Esophagus muscularis mucosa (tissue), 4 donors: ENCODE results near the gene RAI1. TPM values are rescaled to one million over a fixed set of nuclear protein-coding genes. Genes with fewer than 3 reads are reported as not detected.
A peak's percentile ranks its signal among the peaks of the same experiment; 100 is the strongest.

ENCODE experiments used
- DNase-seq: peaks from one replicate; pipeline ENCODE4 v3.0.0-alpha.2; 2017; ENCODE audit errors: extremely low spot score
- H3K27ac ChIP-seq, 4 donors: fragments of 200-600 bp; sonication (generic); replicated peaks in 1 of 4; 1 replicate in 3 of 4; 2 replicates in 1 of 4; pipeline ENCODE4 v1.5.1; 2016 to 2019; ENCODE audit warnings: mild to moderate bottlenecking in 1 of 4
- H3K27me3 ChIP-seq, 4 donors: fragments of 200-600 bp; sonication (generic); one replicate each; pipeline versions ENCODE4 v1.5.1 to v1.6.0; 2016 to 2019
- H3K36me3 ChIP-seq, 4 donors: fragments of 200-600 bp; sonication (generic); one replicate each; pipeline ENCODE4 v1.5.1; 2016 to 2019
- H3K4me1 ChIP-seq, 4 donors: fragments of 200-600 bp; sonication (generic); one replicate each; pipeline ENCODE4 v1.5.1; 2016 to 2019
- H3K4me3 ChIP-seq, 4 donors: fragments of 200-600 bp; sonication (generic); 1 replicate in 2 of 4; 2 replicates in 2 of 4; pipeline ENCODE4 v1.5.1; 2016 to 2019; ENCODE audit warnings: mild to moderate bottlenecking in 4 of 4, moderate library complexity in 1 of 4
- H3K9me3 ChIP-seq, 4 donors: fragments of 200-600 bp; sonication (generic); 1 replicate in 3 of 4; 2 replicates in 1 of 4; pipeline ENCODE4 v1.5.1; 2016 to 2019
- CTCF ChIP-seq, 3 experiments: fragments of 200-600 bp in 2 of 3; fragments of 450-650 bp in 1 of 3; sonication (generic) in 2 of 3; IDR thresholded peaks; one replicate each; pipeline ENCODE4 v1.5.1; 2017 to 2019; ENCODE audit warnings: antibody characterized with exemption in 3 of 3, mild to moderate bottlenecking in 2 of 3, moderate library complexity in 1 of 3
- EP300 ChIP-seq: sonication (generic); formaldehyde crosslinking; IDR thresholded peaks from one replicate; pipeline ENCODE4 v1.6.1; 2017; ENCODE audit warnings: antibody characterized with exemption
- POLR2A ChIP-seq: fragments of 450-650 bp; IDR thresholded peaks from one replicate; pipeline ENCODE4 v1.6.1; 2017; ENCODE audit warnings: antibody characterized with exemption, moderate library complexity, mild to moderate bottlenecking, low read depth
- POLR2AphosphoS5 ChIP-seq, 2 donors: sonication (generic); formaldehyde crosslinking; IDR thresholded peaks; one replicate each; pipeline ENCODE4 v1.6.1; 2017; ENCODE audit warnings: antibody characterized with exemption in 2 of 2
- WGBS: methylation state at CpG from one replicate; pipeline ENCODE4 v1.1.5; 2018; 5-methylcytosine and 5-hydroxymethylcytosine counted together
- intact Hi-C: fragments of 100-400 bp; cut with DNase I; formaldehyde crosslinking; loops from one replicate; pipeline ENCODE4 v1.15.1; 2023
- total RNA-seq, 4 donors: library from RNA; depleted of rRNA; stranded (reverse); fragments of >200 nt; gene quantifications; one replicate each; pipeline versions ENCODE4 v1.1.0 to v1.2.1, GENCODE V29; 2016

Gene RAI1
- total RNA-seq, 4 donors from 2014 or later: 18.7 to 41.3 (median 28.3) TPM

DNA sequence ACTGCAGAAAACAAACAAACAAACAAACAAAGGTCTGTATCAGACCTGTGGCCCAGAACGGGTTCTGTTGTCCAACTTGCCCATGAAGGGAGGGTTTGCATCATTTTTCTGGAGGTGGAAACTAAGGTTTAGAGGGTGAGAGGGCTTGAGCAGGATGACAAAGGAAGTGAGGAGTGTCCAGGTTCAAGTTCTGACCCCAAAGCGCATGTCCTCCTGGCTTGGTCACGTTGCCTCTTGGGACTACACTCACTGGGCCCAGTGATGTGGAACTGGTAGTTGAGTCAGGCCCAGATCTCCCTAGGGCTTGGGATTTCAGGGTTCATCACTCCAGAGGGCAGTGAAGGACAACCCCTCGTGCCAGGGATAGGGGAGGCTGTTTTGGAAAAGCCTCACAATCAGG lies 153.7 kb downstream of the RAI1 start:
- peaks cover 63 to 94% (median 90%) of the 10 kb centered on the region in 4 donors for H3K4me1 ChIP-seq
- peak overlapping the region in 2 of 4 donors; percentile 86 to 97 for H3K4me3 ChIP-seq
- DNase-seq: no peak
- TF ChIP-seq POLR2AphosphoS5 (IDR thresholded peaks at IDR 0.05): no peak
- no peak for TF ChIP-seq POLR2A
- no peak for TF ChIP-seq EP300
- TF ChIP-seq CTCF (IDR thresholded peaks at IDR 0.05): no peak
- intact Hi-C loops: no loop called here
- peak overlapping the region; percentile 95 to 100 (median 99) for H3K27ac ChIP-seq
- no peaks in the 10 kb centered on the region for H3K9me3 ChIP-seq
- H3K27me3 ChIP-seq: no peaks in the 10 kb centered on the region
- 78% methylated on average over 3 of the region's 4 CpGs for WGBS
- peaks cover 0 to under 1% (median 0%) of the 10 kb centered on the region in 4 donors for H3K36me3 ChIP-seq

- DNase-seq: no peak
- peaks cover 66 to 93% (median 91%) of the 10 kb centered on the region in 4 donors for H3K4me1 ChIP-seq
Observed at GRCh38 chr17:17835415-17836249, 154.4 kb downstream of the RAI1 start.

DNA sequence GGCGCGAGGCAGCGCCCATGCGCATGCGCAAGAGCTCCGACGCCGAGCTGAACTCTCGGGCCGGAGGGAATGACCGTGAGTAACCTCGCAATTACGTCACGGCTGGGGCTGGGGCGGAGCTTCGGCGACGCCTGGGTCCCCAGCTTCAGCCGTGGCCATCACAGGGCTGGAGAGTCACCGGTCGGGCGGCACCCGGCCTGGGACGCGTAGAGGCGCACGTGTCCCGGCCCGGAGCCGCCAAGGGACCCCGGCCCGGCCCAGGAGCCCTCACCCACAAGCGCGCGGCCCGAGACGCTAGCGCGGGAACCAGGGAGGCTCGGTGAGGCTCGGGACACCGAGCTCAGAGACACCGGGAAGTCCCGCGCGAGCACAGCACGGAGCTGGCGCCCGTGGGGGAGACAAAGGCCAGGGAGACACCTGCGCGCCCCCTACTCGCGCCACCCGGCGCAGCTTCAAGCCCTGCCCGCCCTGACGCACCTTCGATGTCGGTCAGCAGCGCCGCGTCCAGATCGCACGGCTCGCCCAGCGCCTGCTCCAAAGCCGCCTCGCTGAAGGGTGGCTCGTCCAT lies 155.1 kb downstream of the RAI1 start:
- H3K9me3 ChIP-seq: no peaks in the 10 kb centered on the region
- intact Hi-C loops: no loop called here
- peak; percentile 99 for DNase-seq
- H3K4me1 ChIP-seq: peaks cover 66 to 93% (median 91%) of the 10 kb centered on the region in 4 donors
- H3K4me3 ChIP-seq: peak overlapping the region; percentile 71 to 97 (median 87)
- no peaks in the 10 kb centered on the region for H3K27me3 ChIP-seq
- TF ChIP-seq CTCF (IDR thresholded peaks at IDR 0.05): no peak
- TF ChIP-seq POLR2AphosphoS5 (IDR thresholded peaks at IDR 0.05): peak; percentile 99
- peak; percentile 92 for TF ChIP-seq POLR2A
- TF ChIP-seq EP300: no peak
- peak overlapping the region; percentile 95 to 100 (median 99) for H3K27ac ChIP-seq
- WGBS: 0% methylated on average over 22 of the region's 69 CpGs
- no peaks in the 10 kb centered on the region for H3K36me3 ChIP-seq

More at GRCh38 chr17:17835415-17836249, 154.4 kb downstream of the RAI1 start:
- 17% methylated on average over 23 of the region's 25 CpGs for whole genome bisulfite sequencing
- no peaks in the 10 kb centered on the region for H3K9me3 ChIP-seq
- no peaks in the 10 kb centered on the region for H3K36me3 ChIP-seq
- peak overlapping the region; percentile 95 to 100 (median 99) for H3K27ac ChIP-seq
- no peak for TF ChIP-seq EP300
- no peak for TF ChIP-seq POLR2AphosphoS5 (IDR thresholded peaks at IDR 0.05)
- no peak for TF ChIP-seq CTCF (IDR thresholded peaks at IDR 0.05)
- no peak for TF ChIP-seq POLR2A
- no peaks in the 10 kb centered on the region for H3K27me3 ChIP-seq
- intact Hi-C loops: no loop called here
- H3K4me3 ChIP-seq: peak overlapping the region; percentile 71 to 97 (median 87)

GRCh38 chr17:17836818-17837379 lies 155.6 kb downstream of the RAI1 start, which contains the start of gene SREBF1:
Gene SREBF1 (minus strand): TSS chr17:17836986. CDS start chr17:17836817, 169 bp downstream.
- WGBS: 0% methylated on average over 10 of the region's 52 CpGs
- Histone ChIP-seq H3K36me3 (no peaks in the 10 kb centered on the region), H3K4me3 (peak within 1 kb of the TSS; percentile 71 to 97 (median 87)), H3K4me1 (peaks cover 65 to 93% (median 89%) of the 10 kb centered on the region in 4 donors), H3K9me3 (no peaks in the 10 kb centered on the region), H3K27me3 (no peaks in the 10 kb centered on the region), H3K27ac (peak within 1 kb of the TSS; percentile 95 to 100 (median 99))
- intact Hi-C loops: no loop called here
- no peak for TF ChIP-seq CTCF (IDR thresholded peaks at IDR 0.05)
- no peak for TF ChIP-seq POLR2AphosphoS5 (IDR thresholded peaks at IDR 0.05)
- TF ChIP-seq POLR2A: no peak
- TF ChIP-seq EP300: no peak
- no peak for DNase-seq
